Astrocyte (in vitro differentiated cells and primary cell): ENCODE data around the gene KHSRP. TPM values are rescaled to one million over a fixed set of nuclear protein-coding genes. Genes with fewer than 3 reads are reported as not detected.

Source experiments
- DNase-seq: peaks from one replicate; pipeline ENCODE4 v3.0.0-alpha.2; 2010; ENCODE audit warnings: low read depth
- FAIRE-seq: peaks from 2 replicates; lab custom pipeline; 2011; peaks lifted over from hg19 to GRCh38; lab: Jason Lieb, UNC
- H2AFZ ChIP-seq: 2 replicates; pipeline ENCODE4 v1.6.0; 2012; ENCODE audit warnings: low read depth, low read length, inconsistent platforms
- H3K27ac ChIP-seq: 2 replicates; pipeline ENCODE4 v1.5.1; 2011; ENCODE audit warnings: low read depth, low read length, inconsistent platforms
- H3K27me3 ChIP-seq: 2 replicates; pipeline ENCODE4 v1.6.0; 2011; ENCODE audit warnings: low read length, inconsistent platforms; ENCODE audit not compliant: insufficient read depth
- H3K36me3 ChIP-seq: 2 replicates; pipeline ENCODE4 v1.5.1; 2011; ENCODE audit warnings: low read length, inconsistent platforms; ENCODE audit not compliant: insufficient read depth
- H3K4me1 ChIP-seq: 2 replicates; pipeline ENCODE4 v1.5.1; 2011; ENCODE audit warnings: low read length, inconsistent platforms; ENCODE audit not compliant: insufficient read depth
- H3K4me2 ChIP-seq: 2 replicates; pipeline ENCODE4 v1.6.0; 2012; ENCODE audit warnings: low read length, inconsistent platforms
- H3K4me3 ChIP-seq: 2 replicates; pipeline ENCODE4 v1.5.1; 2011; ENCODE audit warnings: low read depth, mild to moderate bottlenecking, low read length, inconsistent platforms; ENCODE audit not compliant: insufficient read depth
- H3K79me2 ChIP-seq: 2 replicates; pipeline ENCODE4 v1.6.0; 2012; ENCODE audit warnings: mild to moderate bottlenecking, low read length, inconsistent platforms; ENCODE audit not compliant: insufficient read depth
- H3K9ac ChIP-seq: 2 replicates; pipeline ENCODE4 v1.6.0; 2012; ENCODE audit warnings: mild to moderate bottlenecking, low read length, inconsistent platforms
- H3K9me3 ChIP-seq: 2 replicates; pipeline ENCODE4 v1.5.1; 2012; ENCODE audit warnings: low read depth, mild to moderate bottlenecking, low read length, inconsistent platforms; ENCODE audit not compliant: insufficient read depth
- H4K20me1 ChIP-seq: 2 replicates; pipeline ENCODE4 v1.6.0; 2012; ENCODE audit warnings: low read length, inconsistent platforms; ENCODE audit not compliant: insufficient read depth
- H3K27ac Mint-ChIP-seq: one replicate; pipeline ENCODE4 v1.8.0; 2021; ENCODE audit warnings: mild to moderate bottlenecking, mixed read lengths; ENCODE audit not compliant: unreplicated experiment
- H3K27me3 Mint-ChIP-seq: one replicate; pipeline ENCODE4 v1.8.0; 2021; ENCODE audit warnings: low read depth, mixed read lengths; ENCODE audit not compliant: unreplicated experiment
- H3K36me3 Mint-ChIP-seq: one replicate; pipeline ENCODE4 v1.8.0; 2021; ENCODE audit warnings: low read depth, mixed read lengths; ENCODE audit not compliant: unreplicated experiment
- H3K4me1 Mint-ChIP-seq: one replicate; pipeline ENCODE4 v1.8.0; 2021; ENCODE audit warnings: low read depth, mixed read lengths; ENCODE audit not compliant: unreplicated experiment
- H3K4me3 Mint-ChIP-seq: one replicate; pipeline ENCODE4 v1.8.0; 2021; ENCODE audit warnings: mild to moderate bottlenecking, moderate library complexity, mixed read lengths; ENCODE audit not compliant: unreplicated experiment
- H3K9me3 Mint-ChIP-seq: one replicate; pipeline ENCODE4 v1.8.0; 2021; ENCODE audit warnings: mild to moderate bottlenecking, mixed read lengths; ENCODE audit not compliant: unreplicated experiment
- CTCF ChIP-seq: IDR thresholded peaks from 2 replicates; pipeline ENCODE4 v1.5.1; 2011; ENCODE audit warnings: low read depth, mild to moderate bottlenecking, inconsistent platforms, low read length, moderate library complexity; ENCODE audit not compliant: insufficient read depth
- EZH2 ChIP-seq: IDR thresholded peaks from 2 replicates; pipeline ENCODE4 v1.6.1; 2012; ENCODE audit warnings: mild to moderate bottlenecking, low read length, inconsistent platforms; ENCODE audit not compliant: insufficient read depth
- total RNA-seq: library from RNA; stranded (reverse); gene quantifications from 2 replicates; pipeline ENCODE4 v1.2.1, GENCODE V29; 2021

KHSRP gene
- total RNA-seq, 1 donor from 2014 or later: 297 TPM

- H3K79me2 ChIP-seq: peaks cover 53% of the 10 kb centered on the region
- H3K27me3 ChIP-seq: no peaks in the 10 kb centered on the region
- H3K36me3 ChIP-seq: peaks cover 28% of the 10 kb centered on the region
- DNase-seq (no peak), FAIRE-seq (no peak)
- peaks cover 58% of the 10 kb centered on the region for H4K20me1 ChIP-seq
- TF ChIP-seq EZH2 (no peak), CTCF (peak; percentile 21)
- H2AFZ ChIP-seq: no peak overlapping the region
- H3K4me1 ChIP-seq: peaks cover 6% of the 10 kb centered on the region
- no peak overlapping the region for H3K4me3 ChIP-seq
- H3K27me3 Mint-ChIP-seq: no peaks in the 10 kb centered on the region
- no peak overlapping the region for H3K27ac Mint-ChIP-seq
- H3K27ac ChIP-seq: no peak overlapping the region
- no peak overlapping the region for H3K4me3 Mint-ChIP-seq
- no peaks in the 10 kb centered on the region for H3K9me3 ChIP-seq
- H3K4me2 ChIP-seq: no peak overlapping the region
- H3K9ac ChIP-seq: no peak overlapping the region
- peaks cover 6% of the 10 kb centered on the region for H3K36me3 Mint-ChIP-seq
- H3K9me3 Mint-ChIP-seq: no peaks in the 10 kb centered on the region
- H3K4me1 Mint-ChIP-seq: peaks cover 10% of the 10 kb centered on the region
Observed at GRCh38 chr19:6417713-6418561, 6.7 kb downstream of the KHSRP start.

- Histone ChIP-seq H2AFZ (no peak overlapping the region), H3K27me3 (no peaks in the 10 kb centered on the region), H4K20me1 (peaks cover 56% of the 10 kb centered on the region), H3K79me2 (peaks cover 42% of the 10 kb centered on the region), H3K27ac (no peak overlapping the region), H3K9ac (no peak overlapping the region), H3K4me3 (no peak overlapping the region), H3K36me3 (peaks cover 20% of the 10 kb centered on the region), H3K4me2 (no peak overlapping the region), H3K9me3 (no peaks in the 10 kb centered on the region), H3K4me1 (no peaks in the 10 kb centered on the region)
- H3K4me3 Mint-ChIP-seq: no peak overlapping the region
- DNase-seq (no peak), FAIRE-seq (no peak)
- TF ChIP-seq EZH2 (no peak), CTCF (no peak)
- H3K27me3 Mint-ChIP-seq: no peaks in the 10 kb centered on the region
- H3K27ac Mint-ChIP-seq: no peak overlapping the region
- H3K9me3 Mint-ChIP-seq: no peaks in the 10 kb centered on the region
- no peaks in the 10 kb centered on the region for H3K4me1 Mint-ChIP-seq
- H3K36me3 Mint-ChIP-seq: peaks cover 6% of the 10 kb centered on the region
Observed at GRCh38 chr19:6416658-6417405, 7.8 kb downstream of the KHSRP start.
